GM21576 (cell line): ENCODE measurements around the gene SH3BP5.

ENCODE experiments used
- ATAC-seq: cut with Tn5 transposase; IDR thresholded peaks from one replicate; pipeline ENCODE4 v1.9.1; 2021; ENCODE audit warnings: mild to moderate bottlenecking, moderate library complexity; ENCODE audit not compliant: unreplicated experiment

Gene SH3BP5

GRCh38 chr3:15260531-15260930, 71.9 kb downstream of the SH3BP5 start:
- ATAC-seq, result no peak

- no peak for ATAC-seq
Observed at GRCh38 chr3:15258720-15259119, 73.7 kb downstream of the SH3BP5 start.

- ATAC-seq, result no peak
Observed at GRCh38 chr3:15256861-15257341, 75.5 kb downstream of the SH3BP5 start.

GRCh38 chr3:15255215-15255614, 77.2 kb downstream of the SH3BP5 start:
- ATAC-seq, result no peak

- ATAC-seq, result no peak
Observed at GRCh38 chr3:15253023-15253697, 79.2 kb downstream of the SH3BP5 start.

GRCh38 chr3:15246186-15246585, 86.2 kb downstream of the SH3BP5 start:
- ATAC-seq, result no peak

- no peak for ATAC-seq
Observed at GRCh38 chr3:15243822-15244482, 88.4 kb downstream of the SH3BP5 start.

- no peak for ATAC-seq
Observed at GRCh38 chr3:15241341-15241740, 91.0 kb downstream of the SH3BP5 start.

GRCh38 chr3:15229262-15229661, 103.1 kb downstream of the SH3BP5 start:
- no peak for ATAC-seq

- ATAC-seq, result no peak
Observed at GRCh38 chr3:15228147-15228546, 104.2 kb downstream of the SH3BP5 start.

- no peak for ATAC-seq
Observed at GRCh38 chr3:15223685-15224572, 108.5 kb downstream of the SH3BP5 start.

GRCh38 chr3:15221574-15222217, 110.7 kb downstream of the SH3BP5 start:
- ATAC-seq, result no peak

GRCh38 chr3:15220661-15221060, 111.7 kb downstream of the SH3BP5 start:
- no peak for ATAC-seq

GRCh38 chr3:15220056-15220455, 112.3 kb downstream of the SH3BP5 start:
- no peak for ATAC-seq

GRCh38 chr3:15218689-15219088, 113.7 kb downstream of the SH3BP5 start:
- ATAC-seq, result no peak

GRCh38 chr3:15217841-15218267, 114.5 kb downstream of the SH3BP5 start:
- no peak for ATAC-seq

GRCh38 chr3:15217011-15217671, 115.2 kb downstream of the SH3BP5 start:
- no peak for ATAC-seq

- ATAC-seq, result no peak
Observed at GRCh38 chr3:15216501-15216900, 115.9 kb downstream of the SH3BP5 start.

- no peak for ATAC-seq
Observed at GRCh38 chr3:15215996-15216395, 116.4 kb downstream of the SH3BP5 start.

GRCh38 chr3:15214758-15215157, 117.6 kb downstream of the SH3BP5 start:
- no peak for ATAC-seq
